ENCODE measurements around the gene HBM. TPM values are rescaled to one million over a fixed set of nuclear protein-coding genes. Genes with fewer than 3 reads are reported as not detected.

HBM gene
- total RNA-seq, 2 experiments from 2014 or later = not detected

Other genes starting within 250 kb of the HBM start
- 10 to 100 TPM; 27.6 to 31.1 TPM for gene POLR3K, start 112.4 kb upstream of the HBM start, total RNA-seq
- gene SNRNP25, start 112.2 kb upstream of the HBM start, total RNA-seq = 10 to 100 TPM; 29.7 to 33.4 TPM
- under 1 TPM; 0.18 to 0.23 TPM for gene RHBDF1, start 93.3 kb upstream of the HBM start, total RNA-seq
- gene MPG, start 87.8 kb upstream of the HBM start, total RNA-seq = 10 to 100 TPM; 59.9 to 64.3 TPM
- gene NPRL3, start 27.3 kb upstream of the HBM start, total RNA-seq = 10 to 100 TPM; 31.9 to 33.4 TPM
- gene HBZ, start 13.3 kb upstream of the HBM start, total RNA-seq = not detected
- gene HBA2, start 6.9 kb downstream of the HBM start, total RNA-seq = not detected
- not detected for gene HBA1, start 10.7 kb downstream of the HBM start, total RNA-seq
- gene HBQ1, start 14.5 kb downstream of the HBM start, total RNA-seq = not detected
- gene LUC7L, start 63.5 kb downstream of the HBM start, total RNA-seq = 10 to 100 TPM; 54.9 to 61.0 TPM
- gene FAM234A, start 68.8 kb downstream of the HBM start, total RNA-seq = 10 to 100 TPM; 26.9 to 31.5 TPM
- gene RGS11, start 110.0 kb downstream of the HBM start, total RNA-seq = under 1 TPM; 0.10 to 0.40 TPM
- not detected for gene ARHGDIG, start 114.6 kb downstream of the HBM start, total RNA-seq
- gene PDIA2, start 117.2 kb downstream of the HBM start, total RNA-seq = not detected
- gene AXIN1, start 186.7 kb downstream of the HBM start, total RNA-seq = 10 to 100 TPM; 25.4 to 25.7 TPM
- gene MRPL28, start 204.6 kb downstream of the HBM start, total RNA-seq = 10 to 100 TPM; 71.4 to 72.6 TPM
- gene PGAP6, start 216.0 kb downstream of the HBM start, total RNA-seq = 10 to 100 TPM; 59.2 to 59.9 TPM
- 10 to 100 TPM; 33.9 to 34.0 TPM for gene NME4, start 231.2 kb downstream of the HBM start, total RNA-seq
- gene DECR2, start 235.9 kb downstream of the HBM start, total RNA-seq = 1 to 10 TPM; 3.0 to 3.3 TPM

Data from activated CD4-positive, alpha-beta memory T cell treated with anti-CD3 and anti-CD28 coated beads, Interleukin-2, amount 10 ng/mL, durations not matched to agents 7 days and 5 days (primary cell).